ENCODE data around the gene HNF1A.
A peak's percentile ranks its signal among the peaks of the same experiment; 100 is the strongest.

HNF1A gene

GRCh38 chr12:120989687-120990086 is 11.3 kb downstream of the HNF1A start:
- no peak for DNase-seq

DNA sequence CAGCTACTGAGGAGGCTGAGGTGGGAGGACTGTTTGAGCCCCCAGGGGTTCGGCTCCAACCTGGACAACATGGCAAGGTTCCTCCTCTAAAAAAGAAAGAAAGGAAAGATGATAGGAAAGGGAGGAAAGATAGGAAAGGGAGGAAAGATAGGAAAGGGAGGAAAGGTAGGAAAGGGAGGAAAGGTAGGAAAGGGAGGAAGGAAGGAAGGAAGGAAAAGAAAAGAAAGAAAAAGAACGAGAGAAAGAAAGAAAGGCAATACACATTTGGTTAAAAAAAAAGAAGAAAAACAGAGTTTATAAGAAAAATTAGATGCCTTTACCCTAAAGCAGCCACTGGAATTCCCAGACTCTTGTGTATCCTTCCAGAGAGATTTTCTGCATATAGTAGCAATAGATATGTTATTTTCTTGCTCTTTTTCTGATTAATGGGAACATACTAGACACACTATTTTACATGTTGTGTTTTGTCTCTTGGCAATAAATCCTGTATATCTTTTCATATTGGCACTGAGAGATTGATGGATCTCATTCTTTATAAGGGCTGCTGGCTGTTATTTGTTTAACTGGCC is 12.2 kb downstream of the HNF1A start:
- no peak for DNase-seq

DNA sequence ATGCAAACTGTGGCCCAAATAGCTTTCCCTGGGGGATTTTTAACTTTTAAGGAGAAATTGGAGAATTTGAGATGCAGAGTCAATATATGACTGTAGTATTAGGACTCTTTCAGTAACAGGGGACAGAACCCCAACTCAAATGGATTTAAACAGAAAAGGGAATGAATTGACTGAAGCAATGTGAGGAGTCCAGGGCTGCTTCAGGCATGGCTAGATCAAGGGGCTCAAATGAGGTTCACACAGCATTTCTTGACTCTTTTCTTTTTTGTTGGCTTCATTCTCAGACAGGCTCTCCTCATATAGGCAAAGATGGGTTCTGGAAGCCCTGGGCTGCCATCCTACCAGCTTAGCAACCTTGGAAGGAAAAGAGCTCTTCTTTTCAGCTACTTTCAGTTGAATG is 13.6 kb downstream of the HNF1A start:
- no peak for DNase-seq

DNA sequence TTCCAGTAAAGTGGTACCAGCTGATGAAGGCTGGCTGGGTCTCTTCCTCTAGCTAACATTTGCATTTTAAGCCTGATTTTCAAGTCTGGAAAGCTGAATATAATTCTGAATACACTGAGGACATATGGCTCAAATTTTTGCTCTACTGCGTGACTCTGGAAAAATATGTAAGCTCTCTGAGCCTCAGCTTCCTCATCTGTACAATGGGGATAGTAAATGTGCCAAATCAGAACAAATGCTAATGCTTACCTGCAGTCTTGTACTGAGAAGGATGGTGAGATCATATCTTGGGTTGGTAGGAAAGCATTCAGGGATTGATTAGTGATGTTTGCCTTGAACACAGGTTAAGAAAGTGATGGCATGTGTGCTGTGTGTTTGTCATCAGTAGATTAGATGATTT is 14.6 kb downstream of the HNF1A start:
- no peak for DNase-seq

GRCh38 chr12:120993496-120993895 is 15.2 kb downstream of the HNF1A start:
- peak; percentile 46 for DNase-seq

DNA sequence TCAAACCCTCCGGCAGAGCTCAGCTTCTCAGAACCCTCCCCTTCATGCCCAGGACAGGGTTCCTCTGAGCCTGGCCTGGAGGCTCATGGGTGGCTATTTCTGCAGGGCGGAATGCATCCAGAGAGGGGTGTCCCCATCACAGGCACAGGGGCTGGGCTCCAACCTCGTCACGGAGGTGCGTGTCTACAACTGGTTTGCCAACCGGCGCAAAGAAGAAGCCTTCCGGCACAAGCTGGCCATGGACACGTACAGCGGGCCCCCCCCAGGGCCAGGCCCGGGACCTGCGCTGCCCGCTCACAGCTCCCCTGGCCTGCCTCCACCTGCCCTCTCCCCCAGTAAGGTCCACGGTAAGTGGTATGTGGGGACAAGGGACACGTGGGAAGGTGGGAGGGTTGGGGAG is 15.7 kb downstream of the HNF1A start:
- peak; percentile 50 for DNase-seq

DNA sequence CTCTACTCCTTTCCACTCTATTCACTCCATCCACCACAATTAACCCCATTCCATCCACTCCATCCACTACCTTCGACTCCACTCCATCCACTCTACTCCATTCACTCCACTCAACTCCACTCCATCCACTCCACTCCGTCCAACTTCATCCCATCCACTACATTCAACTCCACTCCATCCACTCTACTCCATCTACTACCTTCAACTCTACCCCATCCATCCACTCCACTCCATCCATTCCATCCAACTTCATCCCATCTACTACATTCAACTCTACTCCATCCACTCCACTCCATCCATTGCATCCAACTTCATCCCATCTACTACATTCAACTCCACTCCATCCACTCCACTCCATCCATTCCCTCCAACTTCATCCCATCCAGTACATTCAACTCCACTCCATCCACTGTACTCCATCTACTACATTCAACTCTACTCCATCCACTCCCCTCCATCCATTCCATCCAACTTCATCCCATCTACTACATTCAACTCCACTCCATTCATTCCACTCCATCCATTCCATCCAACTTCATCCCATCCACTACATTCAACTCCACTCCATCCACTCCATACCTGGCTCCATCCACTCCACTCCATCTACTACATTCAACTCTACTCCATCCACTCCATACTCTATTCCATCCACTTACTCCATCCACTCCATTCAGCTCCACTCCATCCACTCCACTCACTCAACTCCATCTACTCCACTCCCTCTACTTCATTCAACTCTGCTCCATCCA is 16.4 kb downstream of the HNF1A start:
- DNase-seq = no peak

- peak; percentile 50 for DNase-seq
Measured at GRCh38 chr12:120996133-120996746, 17.9 kb downstream of the HNF1A start.

DNA sequence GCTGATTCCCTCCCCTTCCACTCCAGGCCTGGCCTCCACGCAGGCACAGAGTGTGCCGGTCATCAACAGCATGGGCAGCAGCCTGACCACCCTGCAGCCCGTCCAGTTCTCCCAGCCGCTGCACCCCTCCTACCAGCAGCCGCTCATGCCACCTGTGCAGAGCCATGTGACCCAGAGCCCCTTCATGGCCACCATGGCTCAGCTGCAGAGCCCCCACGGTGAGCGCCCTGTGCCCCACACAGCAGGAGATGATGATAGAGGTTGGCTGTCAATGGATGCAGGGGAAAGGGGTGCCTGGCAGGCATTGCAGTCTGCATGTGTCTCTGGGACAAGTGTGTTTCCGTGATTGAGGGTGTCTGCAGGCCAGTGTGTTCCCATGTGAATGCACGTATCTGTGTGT is 19.1 kb downstream of the HNF1A start:
- DNase-seq = peak; percentile 56

- no peak for DNase-seq
Measured at GRCh38 chr12:120998435-120998834, 20.1 kb downstream of the HNF1A start.

- DNase-seq = peak; percentile 76
Measured at GRCh38 chr12:120999191-121000120, 21.1 kb downstream of the HNF1A start.

- no peak for DNase-seq
Measured at GRCh38 chr12:121000530-121000929, 22.2 kb downstream of the HNF1A start.

- DNase-seq = no peak
Measured at GRCh38 chr12:121001060-121001459, 22.7 kb downstream of the HNF1A start.

DNA sequence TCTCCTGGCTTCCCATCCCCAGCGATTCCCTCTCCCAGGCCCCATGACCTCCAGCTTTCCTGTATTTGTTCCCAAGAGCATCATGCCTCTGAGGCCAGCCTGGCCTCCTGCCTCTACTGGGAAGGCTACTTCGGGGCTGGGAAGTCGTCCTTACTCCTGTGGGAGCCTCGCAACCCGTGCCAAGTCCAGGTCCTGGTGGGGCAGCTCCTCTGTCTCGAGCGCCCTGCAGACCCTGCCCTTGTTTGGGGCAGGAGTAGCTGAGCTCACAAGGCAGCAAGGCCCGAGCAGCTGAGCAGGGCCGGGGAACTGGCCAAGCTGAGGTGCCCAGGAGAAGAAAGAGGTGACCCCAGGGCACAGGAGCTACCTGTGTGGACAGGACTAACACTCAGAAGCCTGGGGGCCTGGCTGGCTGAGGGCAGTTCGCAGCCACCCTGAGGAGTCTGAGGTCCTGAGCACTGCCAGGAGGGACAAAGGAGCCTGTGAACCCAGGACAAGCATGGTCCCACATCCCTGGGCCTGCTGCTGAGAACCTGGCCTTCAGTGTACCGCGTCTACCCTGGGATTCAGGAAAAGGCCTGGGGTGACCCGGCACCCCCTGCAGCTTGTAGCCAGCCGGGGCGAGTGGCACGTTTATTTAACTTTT is 23.6 kb downstream of the HNF1A start:
- DNase-seq = no peak

DNA sequence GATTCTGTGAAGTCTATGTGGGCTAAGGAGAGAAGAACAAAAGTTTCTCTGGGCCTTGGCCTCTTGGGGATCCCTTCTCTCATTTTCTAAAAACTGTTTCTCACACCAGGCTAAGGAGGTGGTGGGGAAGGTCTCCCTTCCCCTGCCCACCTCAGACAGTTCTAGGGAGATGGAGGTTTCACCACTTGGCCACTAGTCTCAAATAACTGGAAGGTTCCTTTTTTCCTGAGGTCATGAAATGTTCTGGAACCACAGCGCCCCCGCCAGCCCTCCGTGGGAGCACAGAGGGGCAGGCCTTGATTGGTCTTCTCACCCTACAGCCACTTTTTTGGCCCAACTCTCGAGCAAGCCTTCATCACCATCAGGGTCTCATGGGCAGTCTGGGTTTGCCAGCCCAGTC is 25.3 kb downstream of the HNF1A start:
- peak; percentile 70 for DNase-seq

DNA sequence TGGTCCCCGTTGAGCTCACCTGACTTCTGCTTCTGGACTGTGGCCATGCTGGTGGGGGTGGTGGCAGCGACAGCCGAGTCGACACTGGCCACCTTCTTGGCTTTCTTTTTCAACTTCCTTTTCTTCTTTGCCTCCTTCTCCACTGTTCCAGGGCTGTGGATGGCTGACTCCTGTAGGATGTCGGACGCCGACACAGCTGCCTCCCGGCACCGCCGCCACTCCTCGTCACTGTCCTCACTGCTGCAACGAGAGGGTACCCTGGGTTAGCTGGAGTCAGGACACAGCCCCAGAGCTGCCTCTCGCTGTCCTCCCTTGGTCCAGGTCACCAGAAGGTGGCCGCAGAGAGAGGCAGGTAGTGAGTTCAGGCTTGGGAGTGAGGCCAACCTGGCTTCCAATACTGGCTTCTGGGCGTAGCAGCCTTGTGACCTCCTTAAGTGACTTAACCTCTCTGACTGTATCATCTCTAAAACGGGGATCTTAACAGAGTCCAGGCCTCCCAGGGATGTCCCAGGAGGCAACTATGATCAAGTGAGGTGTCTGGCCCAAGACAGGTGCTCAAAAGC is 26.0 kb downstream of the HNF1A start:
- DNase-seq = no peak

GRCh38 chr12:121005346-121005815 is 27.0 kb downstream of the HNF1A start:
- DNase-seq = peak; percentile 92

DNA sequence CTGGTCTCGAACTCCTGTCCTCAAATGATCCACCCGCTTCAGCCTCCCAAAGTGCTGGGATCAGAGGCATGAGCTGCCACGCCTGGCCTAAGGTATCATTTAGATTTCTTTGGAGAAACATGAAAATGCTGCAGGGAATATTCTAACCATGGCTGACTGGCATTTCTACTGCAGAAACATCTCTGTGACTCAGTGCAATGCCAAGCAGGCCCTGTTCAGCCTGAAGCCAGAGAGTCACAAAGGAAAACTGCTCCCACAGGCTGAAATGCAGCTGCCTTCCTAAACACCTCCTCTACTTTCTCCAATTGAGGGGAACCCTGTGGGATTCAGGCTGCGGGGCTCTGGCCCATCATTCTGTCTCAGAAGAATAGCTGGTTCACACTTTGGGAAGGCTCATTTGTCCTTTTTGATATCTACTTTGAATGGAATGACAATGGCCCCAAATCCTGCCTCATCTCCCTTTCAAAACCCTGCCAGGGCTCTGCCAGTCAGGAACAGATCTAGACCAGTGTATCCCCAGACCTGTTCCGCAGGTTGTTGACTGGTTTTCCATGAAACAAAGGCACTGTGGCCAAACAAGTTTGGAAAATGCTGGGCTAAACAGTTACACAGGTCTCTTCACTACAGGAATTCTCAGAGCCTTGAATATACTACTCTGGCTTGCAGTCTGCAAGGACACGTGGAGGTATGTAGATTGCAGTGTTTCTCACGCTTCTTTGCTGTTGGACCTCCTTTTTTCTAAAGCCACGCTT is 30.2 kb downstream of the HNF1A start:
- no peak for DNase-seq

GRCh38 chr12:121009741-121010140 is 31.4 kb downstream of the HNF1A start:
- peak; percentile 87 for DNase-seq

- no peak for DNase-seq
Measured at GRCh38 chr12:121010860-121011259, 32.5 kb downstream of the HNF1A start.

GRCh38 chr12:121011820-121012219 is 33.5 kb downstream of the HNF1A start:
- DNase-seq = no peak

- no peak for DNase-seq
Measured at GRCh38 chr12:121013715-121014114, 35.4 kb downstream of the HNF1A start.
